GM18505 (cell line): ENCODE data around the gene GOLGA6L1.
"Not testable (repeated sequence)": the region's sequence is repeated elsewhere in the genome, so short reads cannot be mapped to it uniquely, and the experiment has no call there.

Experiments
- ATAC-seq: cut with Tn5 transposase; IDR thresholded peaks from one replicate; pipeline ENCODE4 v1.9.1; 2021; ENCODE audit not compliant: unreplicated experiment
- POLR2A ChIP-seq: IDR thresholded peaks from 4 replicates; pipeline ENCODE4 v1.6.1; 2011; ENCODE audit warnings: borderline replicate concordance; ENCODE audit not compliant: insufficient read depth, insufficient read length; ENCODE audit errors: extremely low read depth

The GOLGA6L1 gene

DNA sequence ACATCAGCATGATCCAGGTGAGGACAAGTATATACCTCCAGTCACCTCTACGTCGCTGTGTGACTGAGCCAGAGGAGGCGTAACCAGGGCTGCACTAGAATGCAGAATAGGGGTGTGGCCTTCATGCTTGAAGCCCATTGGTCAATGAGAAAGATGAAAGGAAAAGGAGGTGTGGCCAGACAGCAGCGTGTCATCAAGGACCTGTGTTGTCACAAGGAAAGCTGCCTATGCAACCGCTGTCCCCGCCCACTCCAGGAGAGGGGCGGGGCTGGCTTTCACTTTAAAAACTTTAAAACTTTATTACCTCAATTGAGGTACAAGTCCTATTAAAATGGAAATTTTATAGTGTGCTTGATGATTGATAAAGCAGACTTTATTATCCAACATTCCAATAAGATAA is at the start of gene GOLGA6L1:
GOLGA6L1 (minus strand) TSS at position 101 of the 400 bp plus-strand sequence; CDS start at position 10, 91 bp downstream.
- not testable (repeated sequence) for ATAC-seq

GRCh38 chr15:23181201-23181600 is 44.6 kb upstream of the GOLGA6L1 start:
- ATAC-seq, result not testable (repeated sequence)

DNA sequence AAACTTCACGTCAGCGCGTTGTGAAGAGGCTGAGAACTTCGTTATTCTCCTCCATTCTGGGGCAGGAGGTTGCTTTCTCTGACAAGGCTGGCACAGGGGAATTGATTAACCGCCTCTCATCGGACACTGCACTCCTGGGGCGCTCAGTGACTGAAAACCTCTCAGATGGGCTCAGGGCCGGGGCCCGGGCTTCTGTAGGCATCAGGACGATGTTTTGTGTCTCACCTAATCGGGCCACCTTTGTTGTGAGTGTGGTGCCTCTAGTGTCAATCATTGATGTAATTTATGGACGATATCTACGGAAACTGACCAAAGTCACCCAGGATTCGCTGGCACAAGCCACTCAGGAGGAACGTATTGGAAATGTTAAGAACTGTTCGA is 43.9 kb upstream of the GOLGA6L1 start:
- ATAC-seq, result not testable (repeated sequence)

GRCh38 chr15:23179768-23180546 is 43.3 kb upstream of the GOLGA6L1 start:
- not testable (repeated sequence) for ATAC-seq

DNA sequence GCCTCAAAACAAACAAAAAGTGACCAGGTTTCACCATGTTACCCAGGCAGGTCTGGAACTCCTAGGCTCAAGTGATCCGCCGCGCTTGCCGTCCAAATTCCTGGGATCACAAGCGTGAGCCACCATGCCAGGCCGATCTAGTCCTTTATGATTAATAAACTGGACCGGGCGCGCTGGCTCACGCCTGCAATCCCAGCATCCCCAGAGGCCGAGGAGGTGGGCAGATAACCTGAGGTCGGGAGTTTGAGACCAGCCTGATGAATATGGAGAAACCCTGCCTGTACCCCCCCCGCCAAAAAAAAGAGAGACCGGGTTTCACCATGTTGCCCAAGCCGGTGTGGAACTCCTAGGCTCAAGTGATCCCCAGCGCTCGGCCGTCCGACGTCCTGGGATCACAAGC is 40.1 kb upstream of the GOLGA6L1 start:
- not testable (repeated sequence) for ATAC-seq

- ATAC-seq, result not testable (repeated sequence)
Measured at GRCh38 chr15:23175606-23176005, 39.0 kb upstream of the GOLGA6L1 start.

DNA sequence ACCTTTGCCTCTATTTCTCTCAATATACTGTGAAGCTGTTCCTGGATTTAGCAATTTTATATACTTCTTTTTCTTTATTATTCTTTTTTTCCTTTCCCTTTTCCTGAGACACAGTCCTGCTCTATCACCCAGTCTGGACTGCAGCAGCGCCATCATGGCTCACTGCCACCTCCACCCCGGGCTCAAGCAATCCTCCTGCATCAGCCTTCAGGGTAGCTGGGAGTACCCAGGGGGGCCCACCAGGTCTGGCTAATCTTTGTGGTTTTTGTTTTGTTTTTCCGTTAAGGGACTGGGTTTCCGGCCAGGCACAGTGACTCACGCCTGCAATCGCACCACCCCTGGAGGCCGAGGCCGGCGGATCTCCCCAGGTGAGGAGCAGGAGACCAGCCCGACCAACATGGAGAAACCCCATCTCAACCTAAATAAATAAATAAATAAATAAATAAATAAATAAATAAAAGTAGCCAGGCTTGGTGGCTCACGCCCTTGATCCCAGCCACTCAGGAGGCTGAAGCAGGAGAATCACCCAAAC is 38.1 kb upstream of the GOLGA6L1 start:
- ATAC-seq, result not testable (repeated sequence)

GRCh38 chr15:23132787-23133186 is 3.8 kb downstream of the GOLGA6L1 start:
- not testable (repeated sequence) for ATAC-seq

DNA sequence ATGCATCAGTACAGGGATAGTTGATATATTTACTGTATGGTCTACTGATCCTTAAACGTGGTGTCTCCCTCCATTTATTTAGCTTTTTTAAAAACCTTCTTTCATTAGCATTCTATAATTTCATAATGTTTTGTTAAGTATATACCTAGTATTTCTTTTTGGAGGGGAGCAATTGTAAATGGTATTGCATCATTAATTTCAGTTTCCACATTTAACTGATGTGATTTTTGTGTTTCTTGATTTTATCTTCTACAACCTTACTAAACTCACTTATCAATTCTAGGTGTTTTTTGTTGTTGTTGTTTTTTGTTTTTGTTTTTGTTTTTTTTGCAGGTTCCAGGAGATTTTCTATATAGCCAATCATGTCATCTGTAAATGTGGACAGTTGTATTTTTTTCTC is 18.4 kb downstream of the GOLGA6L1 start:
- TF ChIP-seq POLR2A, result no peak

DNA sequence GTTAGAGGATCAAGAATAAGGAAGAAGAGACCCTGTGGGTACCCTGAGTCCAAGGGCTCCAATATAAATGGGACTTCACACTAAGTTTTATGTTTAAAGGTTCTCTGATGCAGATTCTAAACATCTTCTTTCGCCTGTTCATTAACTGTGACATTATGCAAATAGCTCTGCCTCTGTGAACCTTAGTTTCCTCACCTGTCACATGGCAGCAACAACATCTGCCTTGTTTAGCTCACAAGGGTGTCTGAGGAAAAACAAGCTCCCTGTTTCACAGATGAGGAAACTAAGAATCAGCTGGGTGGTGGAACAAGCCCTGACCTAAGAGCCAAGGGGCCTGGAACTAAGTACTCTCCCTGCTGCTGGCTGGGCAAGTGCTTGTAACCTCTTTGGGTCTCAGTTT is 40.8 kb downstream of the GOLGA6L1 start:
- ATAC-seq, result no peak
- no peak for TF ChIP-seq POLR2A

More for the DNA sequence above, 18.4 kb downstream of the GOLGA6L1 start:
- ATAC-seq, result no peak

DNA sequence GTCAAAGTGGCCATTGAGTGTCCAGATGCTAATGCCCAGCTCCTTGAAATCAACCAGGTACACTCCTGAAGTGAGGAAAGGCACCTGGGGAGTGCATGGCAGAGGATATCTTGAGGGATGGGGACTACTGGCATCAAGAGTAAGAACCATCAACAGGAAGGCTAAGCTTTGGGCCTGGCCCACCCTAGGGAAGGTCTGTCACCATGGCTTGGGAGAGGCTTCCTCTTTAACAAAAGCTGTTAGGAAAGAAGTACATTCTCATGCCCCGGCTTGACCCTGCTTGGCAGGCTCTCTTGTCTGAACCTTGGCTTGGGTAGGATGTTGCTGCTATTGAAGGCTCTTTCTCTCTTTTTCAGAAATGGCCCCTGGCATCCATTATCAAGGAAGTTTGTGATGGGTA is 53.5 kb downstream of the GOLGA6L1 start:
- TF ChIP-seq POLR2A, result no peak
- no peak for ATAC-seq

DNA sequence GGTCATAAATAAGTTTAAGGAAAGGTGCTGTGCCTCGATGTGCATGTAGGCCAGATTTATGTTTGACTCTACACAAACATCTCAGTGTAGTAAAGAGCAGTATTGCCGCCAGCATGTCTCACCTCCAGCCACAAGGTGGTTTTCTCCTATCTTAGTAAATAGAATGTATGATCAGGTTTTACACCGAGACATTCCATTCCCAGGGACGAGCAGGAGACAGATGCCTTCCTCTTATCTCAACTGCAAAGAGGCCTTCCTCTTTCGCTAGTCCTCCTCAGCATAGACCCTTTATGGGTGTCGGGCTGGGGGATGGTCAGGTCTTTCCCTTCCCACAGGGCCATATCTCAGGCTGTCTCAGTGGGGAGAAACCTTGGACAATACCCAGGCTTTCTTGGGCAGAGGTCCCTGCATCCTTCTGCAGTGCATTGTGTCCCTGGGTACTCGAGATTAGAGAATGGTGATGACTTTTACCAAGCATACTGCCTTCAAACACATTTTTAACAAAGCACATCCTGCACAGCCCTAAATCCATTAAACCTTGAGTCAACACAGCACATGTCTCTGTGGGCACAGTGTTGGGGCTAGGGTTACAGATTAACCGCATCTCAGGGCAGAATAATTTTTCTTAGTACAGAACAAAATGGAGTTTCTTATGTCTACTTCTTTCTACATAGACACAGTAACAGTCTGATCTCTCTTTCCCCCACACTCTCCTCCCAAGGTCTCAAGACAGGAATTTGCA is 54.5 kb downstream of the GOLGA6L1 start:
- ATAC-seq, result not testable (repeated sequence)

DNA sequence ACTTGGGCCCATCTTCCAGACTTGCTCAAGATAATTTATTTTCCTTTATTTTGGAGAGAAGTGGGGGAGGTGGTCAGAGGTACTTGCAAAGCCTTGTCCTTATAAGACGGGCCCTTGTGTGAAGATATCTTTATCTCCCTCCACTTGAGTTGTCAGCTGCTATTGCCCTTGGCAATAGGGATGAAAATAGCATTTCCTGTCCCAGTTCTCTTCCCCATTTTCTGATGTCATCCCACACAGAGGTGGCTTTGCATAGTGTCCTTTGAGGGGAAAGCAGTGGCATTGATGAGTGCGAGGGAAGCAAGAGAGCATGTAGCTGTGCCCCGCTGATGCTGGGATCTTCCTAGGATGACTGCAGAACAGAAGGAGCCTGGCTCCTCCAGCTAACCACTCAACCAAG is 55.4 kb downstream of the GOLGA6L1 start:
- no peak for ATAC-seq
- no peak for TF ChIP-seq POLR2A

DNA sequence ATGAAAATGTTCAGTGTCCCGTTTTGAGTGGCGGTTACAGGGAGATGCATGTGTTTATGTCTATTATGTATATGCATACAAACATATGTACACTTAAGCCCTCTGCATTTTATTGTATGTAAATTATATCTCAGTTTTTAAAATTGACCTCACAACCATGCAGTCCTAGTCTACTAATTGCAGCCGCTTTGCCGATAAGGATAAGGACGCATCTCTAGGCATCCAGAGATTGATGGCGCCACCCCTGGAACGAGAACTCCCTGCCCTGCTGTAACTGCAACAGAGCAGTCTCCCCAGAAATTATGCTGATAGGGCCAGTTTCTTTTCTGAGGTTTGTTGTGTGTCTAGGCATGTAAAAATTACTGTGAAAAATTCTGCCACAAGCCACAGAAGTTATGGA is 56.9 kb downstream of the GOLGA6L1 start:
- no peak for ATAC-seq
- no peak for TF ChIP-seq POLR2A
